GM19035 (cell line): ENCODE results near the gene MAGOH.
A peak's percentile ranks its signal among the peaks of the same experiment; 100 is the strongest.

Experiments used
- ATAC-seq: cut with Tn5 transposase; IDR thresholded peaks from one replicate; pipeline ENCODE4 v1.9.1; 2021; ENCODE audit not compliant: unreplicated experiment

MAGOH gene

DNA sequence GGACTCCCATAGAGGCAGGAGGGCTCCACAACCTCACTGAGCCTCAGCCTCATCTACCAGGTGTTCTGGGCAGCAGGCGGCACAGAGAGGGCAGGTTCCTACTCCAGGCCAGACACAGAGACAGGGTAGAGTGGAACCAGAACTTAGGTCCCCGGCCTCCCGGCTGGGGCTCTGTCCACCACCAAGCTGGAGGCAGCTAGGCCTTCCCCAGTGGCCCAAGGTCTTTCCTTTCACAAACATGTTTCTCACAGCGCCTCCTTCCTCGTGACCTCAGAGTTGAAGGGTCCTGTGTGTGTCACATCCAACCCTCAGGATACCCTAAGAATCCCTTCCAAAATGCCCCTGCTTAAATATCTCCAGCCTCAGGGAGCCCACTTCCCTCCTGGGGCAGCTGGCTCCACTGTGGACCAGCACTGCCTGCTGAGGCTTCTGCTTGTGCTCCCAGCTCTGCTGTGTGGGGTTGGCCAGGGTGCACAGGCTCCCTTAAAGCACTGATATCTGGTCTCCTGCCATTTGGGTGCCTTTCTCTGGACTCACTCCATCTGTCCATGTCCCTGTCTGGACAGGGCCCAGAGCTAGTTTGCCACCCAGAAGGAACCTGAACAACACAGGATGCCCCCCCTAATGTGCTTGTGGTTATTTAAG lies 33.2 kb upstream of the MAGOH start:
- ATAC-seq = no peak

- no peak for ATAC-seq
Observed at GRCh38 chr1:53270873-53271272, 32.6 kb upstream of the MAGOH start.

GRCh38 chr1:53270107-53270506 lies 31.8 kb upstream of the MAGOH start:
- no peak for ATAC-seq

DNA sequence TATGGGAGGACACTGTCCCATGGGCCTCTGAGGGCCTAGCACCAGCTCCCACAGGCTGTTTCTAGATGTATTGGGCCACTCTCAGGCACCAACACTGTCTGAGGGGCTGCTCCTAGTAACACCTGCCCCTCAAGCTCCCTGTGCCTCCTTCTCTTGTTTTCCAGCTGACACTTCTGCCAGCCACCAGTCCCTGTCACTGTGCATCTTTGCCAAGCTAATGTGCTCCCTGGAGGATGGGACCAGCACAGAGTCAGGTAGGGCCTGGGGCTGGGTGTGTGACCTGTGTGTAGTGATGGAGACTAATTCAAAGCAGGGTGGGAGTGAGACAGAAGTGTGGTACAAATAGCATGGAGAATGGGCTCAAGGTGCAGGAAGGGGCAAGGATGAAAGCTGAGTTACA lies 29.4 kb upstream of the MAGOH start:
- ATAC-seq = no peak

GRCh38 chr1:53266038-53266437 lies 27.7 kb upstream of the MAGOH start:
- ATAC-seq = no peak

- no peak for ATAC-seq
Observed at GRCh38 chr1:53265581-53265980, 27.3 kb upstream of the MAGOH start.

GRCh38 chr1:53264048-53264447 lies 25.7 kb upstream of the MAGOH start:
- no peak for ATAC-seq

GRCh38 chr1:53262000-53262399 lies 23.7 kb upstream of the MAGOH start:
- ATAC-seq = no peak

- ATAC-seq = no peak
Observed at GRCh38 chr1:53260631-53261247, 22.4 kb upstream of the MAGOH start.

GRCh38 chr1:53259932-53260331 lies 21.6 kb upstream of the MAGOH start:
- ATAC-seq = peak; percentile 53

DNA sequence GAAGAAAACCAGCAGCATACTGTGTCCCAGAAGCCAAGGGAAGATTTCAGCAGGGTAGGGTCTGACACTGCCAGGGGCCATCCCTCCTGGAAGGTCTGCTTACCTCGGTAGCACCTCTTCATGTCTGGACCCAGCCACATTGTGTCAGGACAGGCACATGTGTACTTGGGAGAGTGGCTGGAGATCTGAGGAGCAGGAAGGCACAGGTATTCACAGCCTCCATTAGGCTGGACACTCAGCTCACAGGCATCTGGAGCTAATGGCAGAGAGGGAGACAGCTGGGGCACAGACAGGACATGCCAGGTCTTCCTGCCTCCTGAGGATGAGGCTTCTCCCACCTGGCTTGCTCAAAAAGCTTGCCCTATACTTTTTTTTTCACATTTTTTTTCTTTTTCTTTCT lies 19.9 kb upstream of the MAGOH start:
- ATAC-seq = no peak

GRCh38 chr1:53257454-53258081 lies 19.2 kb upstream of the MAGOH start:
- no peak for ATAC-seq

GRCh38 chr1:53256511-53257453 lies 18.5 kb upstream of the MAGOH start:
- ATAC-seq = no peak

GRCh38 chr1:53255031-53255430 lies 16.7 kb upstream of the MAGOH start:
- no peak for ATAC-seq

DNA sequence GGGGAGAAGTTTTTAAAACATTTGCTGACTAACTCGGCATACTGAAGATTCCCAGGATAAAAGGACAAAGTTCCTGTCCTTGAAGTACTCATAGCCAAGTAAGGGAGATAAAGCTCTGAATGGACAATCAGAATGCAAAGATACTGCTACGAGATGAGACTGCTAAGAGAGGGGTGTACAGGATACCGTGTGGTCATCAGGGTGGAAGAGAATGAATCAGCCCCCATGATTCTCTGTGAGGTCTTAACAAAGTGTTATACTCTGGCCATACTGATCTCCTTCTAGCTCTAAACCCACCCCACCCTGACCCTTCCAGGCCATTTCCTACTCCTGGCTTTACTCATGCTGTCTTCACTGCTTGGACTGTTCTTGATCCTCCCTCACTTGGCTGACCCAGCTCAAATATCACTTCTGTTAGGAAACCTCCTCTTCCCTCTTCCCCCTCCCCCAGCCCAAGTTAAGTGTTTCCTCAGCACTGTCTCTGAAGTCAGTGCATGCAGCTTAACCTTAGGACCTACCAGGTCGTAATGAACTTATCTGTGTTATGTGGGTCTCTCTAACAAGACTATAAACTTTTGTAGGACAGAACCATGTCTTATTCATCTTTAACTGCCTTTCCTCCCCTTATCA lies 15.8 kb upstream of the MAGOH start:
- no peak for ATAC-seq

GRCh38 chr1:53250325-53250724 lies 12.0 kb upstream of the MAGOH start:
- ATAC-seq = no peak

GRCh38 chr1:53249706-53250105 lies 11.4 kb upstream of the MAGOH start:
- no peak for ATAC-seq

DNA sequence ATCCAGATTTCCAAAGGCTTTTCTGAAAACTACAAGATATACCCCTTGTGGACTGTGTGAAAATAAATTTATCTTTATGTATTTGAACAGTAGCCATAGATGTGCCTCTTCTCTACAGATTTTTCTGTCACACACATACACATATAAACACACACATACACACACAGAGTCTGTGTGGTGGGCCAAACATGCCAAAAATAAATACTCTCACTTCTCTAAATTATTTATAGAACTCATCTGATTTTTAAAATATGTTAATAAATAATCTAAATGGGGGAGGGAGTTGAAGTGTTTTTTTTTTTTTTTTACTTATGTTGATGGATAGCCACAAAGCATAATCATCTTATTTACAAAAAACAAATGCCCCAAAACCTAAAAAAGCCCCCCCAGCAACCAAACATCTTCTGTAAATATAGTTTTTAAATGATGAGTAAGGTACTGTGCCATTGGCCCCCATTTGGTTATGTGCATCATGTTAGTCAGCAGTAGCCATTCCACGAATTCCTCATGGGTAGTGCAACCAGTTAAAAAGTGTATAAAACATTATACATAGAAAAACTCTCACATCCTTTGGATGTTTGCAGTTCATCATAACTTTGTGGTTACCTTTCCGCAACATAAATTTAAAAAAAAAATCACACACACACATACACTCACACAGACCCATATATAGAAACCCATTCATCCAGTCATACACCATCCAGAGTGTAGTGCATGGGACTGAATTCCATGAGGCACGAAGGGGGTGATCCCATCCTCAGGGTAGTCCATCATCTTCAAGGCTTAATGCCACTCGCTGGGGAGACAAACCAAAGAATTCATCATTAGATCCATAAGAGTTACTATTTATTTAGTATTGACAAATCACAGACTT lies 8.2 kb upstream of the MAGOH start:
- no peak for ATAC-seq

GRCh38 chr1:53244141-53244540 lies 5.8 kb upstream of the MAGOH start:
- no peak for ATAC-seq

- no peak for ATAC-seq
Observed at GRCh38 chr1:53242381-53242780, 4.1 kb upstream of the MAGOH start.
